IPS-11a (cell line): Measurements from ENCODE around the gene SLC35A3.
A peak's percentile ranks its signal among the peaks of the same experiment; 100 is the strongest.
"Not testable (repeated sequence)": the region's sequence is repeated elsewhere in the genome, so short reads cannot be mapped to it uniquely, and the experiment has no call there.

Experiments used
- H3K4me3 ChIP-seq: one replicate; pipeline ENCODE4 v1.5.1; 2013; ENCODE audit warnings: low read depth, low read length, control low read depth

Gene SLC35A3

DNA sequence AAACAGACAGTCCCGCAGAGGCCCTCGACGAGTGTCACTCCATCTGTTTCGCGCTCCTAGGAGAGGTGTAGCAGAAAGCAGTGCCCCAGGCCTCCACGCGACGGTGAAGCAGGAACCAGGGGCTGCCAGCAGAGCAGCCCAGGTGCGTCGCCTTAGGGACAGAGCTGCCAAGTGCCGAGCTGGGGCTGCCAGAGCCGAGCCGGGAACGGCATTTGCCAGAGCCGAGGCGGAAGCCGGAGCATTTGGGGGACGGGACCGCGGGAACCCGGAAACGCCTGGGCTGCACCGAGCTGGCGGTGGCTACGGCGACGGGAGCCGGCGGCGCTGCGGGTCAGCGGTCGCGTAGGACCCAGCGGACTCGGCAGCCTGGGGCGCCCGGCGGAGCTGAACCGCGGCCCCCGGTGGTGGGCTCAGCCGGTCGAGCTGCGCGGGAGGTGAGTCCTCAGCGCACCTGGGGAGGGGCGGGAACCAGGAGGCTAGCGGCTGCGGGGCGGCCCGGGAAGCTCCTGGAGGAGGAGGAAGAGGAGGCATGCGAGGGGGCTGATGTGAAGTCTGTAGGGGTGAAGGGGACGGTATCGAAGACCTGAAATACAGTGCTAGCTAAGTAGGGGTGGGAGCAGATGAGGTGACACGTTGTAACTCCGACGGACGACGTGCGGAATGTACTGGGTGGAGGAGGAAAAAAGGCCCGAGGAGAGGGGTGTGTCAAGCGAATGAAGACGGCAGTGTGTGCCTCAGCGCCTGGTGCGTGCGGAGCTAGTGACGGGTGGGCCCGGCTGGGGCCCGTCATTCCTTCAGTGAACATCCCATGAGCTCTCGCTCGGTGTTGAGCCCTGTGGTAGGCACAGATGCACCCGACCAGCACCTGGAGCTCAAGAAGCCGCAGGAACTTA is at the start of gene SLC35A3:
TSS of gene SLC35A3 (plus strand) at position 268 of the 893 bp plus-strand sequence. CDS start 23,559 bp downstream, outside the sequence.
- peak within 1 kb of the TSS; percentile 92 for H3K4me3 ChIP-seq

DNA sequence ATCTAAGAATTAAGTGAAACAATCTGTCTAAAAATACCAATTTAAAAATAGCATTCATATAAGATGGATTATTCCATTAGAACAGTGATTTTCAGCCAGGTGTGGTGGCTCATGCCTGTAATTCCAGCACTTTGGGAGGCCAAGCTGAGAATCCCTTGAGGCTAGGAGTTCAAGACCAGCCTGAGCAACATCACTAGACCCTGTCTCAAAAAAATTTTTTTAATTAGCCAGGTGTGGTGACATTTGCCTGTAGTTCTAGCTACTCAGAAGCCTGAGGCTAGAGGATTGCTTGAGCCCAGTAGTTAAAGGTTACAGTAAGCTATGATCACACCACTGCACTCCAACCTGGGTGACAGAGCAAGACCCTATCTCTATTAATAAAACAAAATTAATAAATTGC is 35.0 kb upstream of the SLC35A3 start:
- H3K4me3 ChIP-seq: no peak overlapping the region

DNA sequence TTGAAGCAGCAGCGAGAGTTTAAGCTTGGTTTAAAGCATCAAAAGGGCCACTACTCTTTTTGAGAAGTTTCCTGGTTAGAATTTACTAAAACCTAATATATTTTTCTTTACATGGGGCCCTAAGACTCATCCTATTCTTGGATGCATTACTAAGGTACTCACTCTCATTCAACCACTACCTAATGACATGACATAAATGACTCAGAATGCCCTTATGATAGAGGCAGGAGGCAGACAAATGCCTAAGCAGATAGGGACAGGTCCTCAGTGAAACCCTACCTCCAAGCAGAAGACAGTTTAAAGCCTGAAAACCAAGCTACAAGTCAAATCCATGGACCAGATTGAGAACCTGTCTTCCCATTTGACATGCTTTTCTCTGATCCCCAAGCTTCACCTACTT is 34.3 kb upstream of the SLC35A3 start:
- H3K4me3 ChIP-seq: no peak overlapping the region

DNA sequence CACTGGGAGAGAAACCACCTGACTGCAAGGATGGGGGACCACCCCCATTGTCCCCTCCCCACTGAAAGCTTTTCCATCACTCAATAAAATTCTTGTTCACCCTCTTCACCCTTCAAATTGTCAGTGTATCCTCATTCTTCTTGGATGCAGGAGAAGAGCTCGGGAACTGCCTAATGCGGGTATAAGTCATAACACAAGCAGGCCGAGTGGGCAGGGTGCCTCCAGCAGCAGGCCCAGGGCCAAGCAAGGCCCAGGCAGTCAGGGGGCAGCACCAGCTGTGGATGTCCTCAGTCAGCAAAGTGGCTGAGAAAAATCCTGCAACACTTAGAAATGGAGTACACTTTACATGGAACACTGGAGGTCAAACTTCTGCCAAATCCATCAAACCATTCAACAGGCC is 33.7 kb upstream of the SLC35A3 start:
- H3K4me3 ChIP-seq: no peak overlapping the region

DNA sequence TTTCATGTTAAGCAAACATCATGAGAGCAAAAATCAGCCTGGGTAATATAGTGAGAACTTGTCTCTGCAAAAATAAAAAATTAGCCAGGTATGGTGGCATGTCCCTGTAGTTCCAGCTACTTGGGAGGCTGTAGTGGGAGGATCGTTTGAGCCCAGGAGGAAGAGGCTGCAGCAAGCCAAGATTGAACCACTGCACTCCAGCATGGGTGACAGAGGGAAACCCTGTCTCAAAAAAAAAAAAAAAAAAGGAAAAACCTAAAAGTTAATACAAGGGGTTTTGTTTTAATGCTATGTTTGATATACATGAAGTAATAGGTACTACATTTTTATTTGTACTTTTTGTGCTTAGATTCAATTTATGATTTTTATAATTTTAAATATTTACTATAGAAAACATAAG is 27.1 kb upstream of the SLC35A3 start:
- no peak overlapping the region for H3K4me3 ChIP-seq

DNA sequence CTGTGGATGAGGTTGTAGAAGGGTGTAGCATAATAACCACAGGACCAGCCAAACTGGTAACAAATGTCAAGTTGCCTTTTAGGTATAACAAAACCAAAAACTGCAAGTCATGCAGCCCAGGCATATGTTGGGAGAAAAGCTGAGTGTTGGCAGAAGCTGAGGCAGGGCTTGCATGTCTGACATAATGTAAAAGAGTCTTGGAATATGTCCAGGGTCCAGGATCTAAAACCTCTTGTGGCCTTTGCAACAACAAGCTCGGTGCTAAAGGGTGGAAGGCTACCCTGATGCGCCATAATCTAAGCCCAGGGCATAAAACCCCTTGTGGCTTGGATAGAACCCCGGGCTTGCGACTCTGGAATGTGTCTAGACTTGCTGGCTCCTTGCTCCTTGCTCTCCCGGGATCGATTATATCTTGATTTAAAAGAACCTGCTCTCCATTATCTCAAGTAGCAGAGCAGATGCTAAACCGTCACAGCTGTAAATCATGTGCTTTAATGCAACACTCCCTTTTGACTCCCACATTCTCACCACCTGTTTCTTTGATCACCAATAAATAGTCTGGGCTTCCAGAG is 26.5 kb upstream of the SLC35A3 start:
- no peak overlapping the region for H3K4me3 ChIP-seq

DNA sequence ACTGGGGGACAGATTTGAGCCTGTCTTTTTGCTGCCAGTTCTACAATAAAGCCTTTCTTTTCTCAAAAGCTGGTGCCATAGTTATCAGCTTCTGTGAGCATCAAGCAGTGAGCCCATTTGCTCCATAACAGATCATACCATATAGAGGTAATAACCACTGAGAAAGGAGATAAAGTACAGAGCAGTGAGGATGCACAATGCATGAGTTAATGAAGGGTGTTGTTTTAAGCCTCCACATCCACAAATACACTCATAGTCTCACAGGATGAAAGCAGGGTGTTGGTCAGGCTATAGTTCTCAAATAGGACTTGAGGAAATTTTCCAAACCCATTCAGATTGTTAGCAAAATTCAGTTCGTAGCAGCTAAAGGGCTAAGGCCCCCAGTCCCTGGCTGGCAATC is 25.6 kb upstream of the SLC35A3 start:
- no peak overlapping the region for H3K4me3 ChIP-seq

DNA sequence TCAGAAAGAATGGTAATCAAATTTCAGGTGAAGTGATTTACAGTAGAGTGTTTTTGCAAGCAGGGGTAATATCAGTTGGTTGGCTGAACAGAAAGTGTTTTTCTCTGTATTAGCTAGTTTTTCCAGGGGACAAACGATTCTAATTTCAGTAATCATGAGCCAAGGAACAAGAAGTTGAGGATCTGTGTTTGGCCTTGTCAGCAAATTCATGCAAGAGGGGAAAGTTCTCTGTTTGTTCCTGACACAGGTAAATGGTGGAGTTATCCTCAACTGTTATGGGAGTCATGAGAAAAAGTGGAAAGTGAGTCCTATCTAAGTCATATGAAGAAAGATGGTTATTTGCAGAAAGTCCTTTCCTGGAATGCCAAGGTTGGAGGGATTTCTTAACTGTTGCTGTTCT is 24.6 kb upstream of the SLC35A3 start:
- H3K4me3 ChIP-seq: no peak overlapping the region

DNA sequence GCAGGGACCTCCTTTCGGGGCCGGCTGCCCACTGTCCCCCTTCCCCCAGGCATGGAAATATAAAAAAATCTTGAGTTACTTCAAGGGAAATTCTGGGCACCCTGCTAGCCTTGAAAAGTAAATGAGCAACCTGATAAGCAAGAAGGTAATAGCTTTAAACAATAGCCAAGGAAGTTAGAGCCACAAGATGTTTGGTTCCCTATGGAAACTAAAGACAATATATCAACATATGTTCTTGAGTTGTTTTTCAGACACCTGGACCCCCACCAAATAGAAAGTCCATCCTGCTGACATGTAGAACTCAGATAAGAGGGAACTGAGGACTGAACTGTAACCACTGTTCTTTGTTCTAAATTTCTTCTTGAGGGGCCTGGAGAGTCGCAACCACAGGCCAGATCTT is 19.3 kb upstream of the SLC35A3 start:
- H3K4me3 ChIP-seq: no peak overlapping the region

DNA sequence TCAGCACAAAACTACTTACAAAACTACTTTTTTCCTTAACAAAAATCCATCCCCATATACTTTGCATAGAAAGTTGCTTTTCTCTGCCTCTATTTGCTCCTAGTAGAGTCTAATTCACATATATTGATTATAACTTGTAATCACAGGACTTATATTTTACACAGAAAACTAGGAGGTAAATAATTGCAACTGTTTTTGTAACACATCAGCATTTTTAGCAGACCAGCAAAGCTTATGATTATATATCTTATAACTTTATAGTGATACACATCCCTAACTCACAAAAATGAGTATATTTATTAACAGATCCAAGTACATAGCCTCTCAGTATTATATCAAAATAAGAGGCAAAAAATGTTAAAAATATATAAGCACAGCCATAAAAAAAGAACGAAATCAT is 17.3 kb upstream of the SLC35A3 start:
- no peak overlapping the region for H3K4me3 ChIP-seq

DNA sequence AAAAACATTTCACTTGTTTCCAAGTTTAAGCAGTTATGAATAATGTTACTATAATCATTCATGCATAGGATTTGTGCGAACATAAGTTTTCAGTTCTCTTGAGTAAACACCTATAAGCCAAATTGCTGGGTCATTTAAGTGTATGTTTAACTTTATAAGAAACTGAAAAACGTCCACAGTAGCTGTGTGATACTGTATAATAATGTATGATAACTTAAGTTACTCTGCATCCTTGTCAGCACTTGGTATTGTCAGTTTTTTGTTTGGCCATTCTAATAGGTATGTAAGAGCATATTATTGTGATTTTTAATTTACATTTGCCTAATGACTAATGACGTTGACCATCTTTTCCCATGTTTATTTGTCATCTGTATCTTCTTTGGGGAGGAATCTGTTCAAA is 14.4 kb upstream of the SLC35A3 start:
- H3K4me3 ChIP-seq: no peak overlapping the region

DNA sequence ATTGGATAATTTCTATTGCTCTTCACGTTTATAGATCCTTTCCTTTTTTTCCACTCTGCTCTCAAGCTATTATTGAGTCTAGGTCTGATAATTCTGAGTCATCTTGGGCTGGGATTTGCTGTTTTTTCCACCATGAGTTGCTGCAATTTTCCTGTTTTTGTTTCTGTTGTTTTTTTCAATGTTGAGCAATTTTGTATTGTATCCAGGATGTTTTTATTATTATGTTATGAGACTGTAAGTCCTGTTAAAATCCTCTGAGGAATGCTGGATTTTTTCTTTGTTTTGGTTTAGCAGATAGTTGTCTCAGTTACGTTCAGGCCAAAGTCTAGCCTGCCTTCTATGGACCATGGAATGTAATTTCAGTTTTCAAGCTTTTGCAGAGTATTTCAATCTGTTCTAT is 13.0 kb upstream of the SLC35A3 start:
- H3K4me3 ChIP-seq: no peak overlapping the region

DNA sequence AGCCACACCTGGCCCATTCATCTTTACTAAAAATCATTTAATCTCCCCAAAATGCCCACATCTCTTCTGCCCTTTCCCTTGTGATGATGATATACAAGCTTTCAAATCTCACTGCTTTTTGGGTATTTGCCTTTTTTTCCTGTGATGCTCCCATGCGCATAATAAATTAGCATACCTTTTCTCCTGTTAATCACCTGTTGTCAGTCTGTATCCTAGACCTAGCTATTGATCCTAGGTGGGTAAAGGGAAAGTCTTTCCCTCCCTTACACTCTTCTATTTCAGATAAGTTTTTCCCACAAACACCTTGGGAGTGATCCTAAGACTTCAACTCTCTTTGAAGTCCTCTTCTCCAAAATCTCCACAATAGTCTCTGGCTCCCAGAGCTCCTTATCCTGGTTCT is 12.0 kb upstream of the SLC35A3 start:
- H3K4me3 ChIP-seq: no peak overlapping the region

DNA sequence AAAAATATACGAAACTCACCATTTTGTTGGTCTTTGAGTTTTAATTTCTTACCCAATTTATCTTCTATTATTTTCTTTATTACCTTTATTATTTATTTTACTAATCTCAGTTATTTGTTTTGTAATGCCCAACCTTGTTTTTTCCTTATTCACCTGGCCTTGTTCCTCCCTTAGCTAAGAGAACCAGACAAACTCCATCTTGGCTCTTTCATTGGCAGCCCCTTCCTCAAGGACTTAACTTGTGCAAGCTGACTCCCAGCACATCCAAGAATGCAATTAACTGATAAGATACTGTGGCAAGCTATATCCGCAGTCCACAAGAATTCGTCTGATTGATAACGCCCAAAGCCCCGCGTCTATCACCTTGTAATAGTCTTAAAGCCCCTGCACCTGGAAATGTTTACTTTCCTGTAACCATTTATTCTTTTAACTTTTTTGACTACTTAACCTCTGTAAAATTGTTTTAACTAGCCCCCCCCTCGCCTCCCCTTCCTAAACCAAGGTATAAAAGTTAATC is 10.5 kb upstream of the SLC35A3 start:
- not testable (repeated sequence) for H3K4me3 ChIP-seq

DNA sequence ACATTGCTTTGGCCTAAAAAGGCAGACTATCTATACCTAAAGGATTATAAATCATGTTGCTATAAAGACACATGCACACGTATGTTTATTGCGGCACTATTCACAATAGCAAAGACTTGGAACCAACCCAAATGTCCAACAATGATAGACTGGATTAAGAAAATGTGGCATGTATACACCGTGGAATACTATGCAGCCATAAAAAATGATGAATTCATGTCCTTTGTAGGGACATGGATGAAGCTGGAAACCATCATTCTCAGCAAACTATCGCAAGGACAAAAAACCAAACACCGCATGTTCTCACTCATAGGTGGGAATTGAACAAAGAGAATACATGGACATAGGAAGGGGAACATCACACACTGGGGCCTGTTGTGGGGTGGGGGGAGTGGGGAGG is 9.5 kb upstream of the SLC35A3 start:
- not testable (repeated sequence) for H3K4me3 ChIP-seq

DNA sequence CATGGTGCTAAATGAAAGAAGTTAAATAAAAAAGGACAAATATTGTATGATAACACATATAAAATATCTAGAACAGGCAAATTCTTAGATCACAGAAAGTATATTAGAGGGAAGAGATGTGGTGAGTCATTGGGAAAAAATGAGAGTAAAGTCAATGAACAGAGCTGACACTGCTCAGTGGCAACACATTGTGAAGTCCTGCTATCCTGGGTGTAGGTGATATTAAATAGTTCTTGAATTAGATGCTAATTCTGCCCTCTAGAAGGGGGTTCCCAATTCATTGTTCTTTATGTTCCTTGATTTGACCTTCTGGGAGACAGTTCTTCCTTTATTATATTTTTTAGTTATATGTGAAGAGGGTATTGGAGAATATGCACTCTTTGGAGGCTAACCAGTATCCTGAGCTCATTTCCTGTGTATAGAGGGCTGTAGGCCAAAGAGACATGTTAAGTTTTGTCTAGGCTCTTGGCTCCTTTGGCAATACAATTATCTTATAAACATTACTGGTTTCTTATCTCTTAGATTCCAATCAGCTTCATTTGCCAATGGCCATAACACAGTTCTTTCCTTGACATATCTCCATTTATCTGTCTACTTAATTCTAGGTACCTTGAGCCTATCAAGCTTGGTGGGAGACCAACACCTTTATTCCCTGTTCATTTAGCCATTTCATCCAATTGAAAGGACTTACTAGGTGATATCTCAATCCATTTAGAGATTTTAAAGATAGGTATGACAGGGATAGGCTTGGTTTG is 6.6 kb upstream of the SLC35A3 start:
- no peak overlapping the region for H3K4me3 ChIP-seq

DNA sequence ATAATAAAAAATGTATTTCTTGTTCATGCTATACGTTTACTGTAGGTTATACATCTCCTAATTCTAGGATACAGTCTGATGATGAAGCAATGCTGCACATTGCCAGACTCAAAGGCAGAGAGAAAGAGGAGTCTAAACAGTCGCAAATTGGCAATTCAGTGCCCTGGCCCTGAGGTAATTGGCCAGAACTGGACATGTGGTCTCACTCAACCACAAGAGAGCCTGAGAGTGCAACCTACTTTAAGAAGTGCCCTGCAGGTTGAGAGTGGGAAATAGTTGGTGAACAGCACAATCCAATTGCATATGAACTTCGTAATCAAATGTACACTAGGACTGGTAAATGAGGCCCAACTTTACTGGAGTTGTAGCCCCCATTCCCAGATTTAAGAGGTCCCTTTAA is 5.0 kb upstream of the SLC35A3 start:
- H3K4me3 ChIP-seq: no peak overlapping the region

DNA sequence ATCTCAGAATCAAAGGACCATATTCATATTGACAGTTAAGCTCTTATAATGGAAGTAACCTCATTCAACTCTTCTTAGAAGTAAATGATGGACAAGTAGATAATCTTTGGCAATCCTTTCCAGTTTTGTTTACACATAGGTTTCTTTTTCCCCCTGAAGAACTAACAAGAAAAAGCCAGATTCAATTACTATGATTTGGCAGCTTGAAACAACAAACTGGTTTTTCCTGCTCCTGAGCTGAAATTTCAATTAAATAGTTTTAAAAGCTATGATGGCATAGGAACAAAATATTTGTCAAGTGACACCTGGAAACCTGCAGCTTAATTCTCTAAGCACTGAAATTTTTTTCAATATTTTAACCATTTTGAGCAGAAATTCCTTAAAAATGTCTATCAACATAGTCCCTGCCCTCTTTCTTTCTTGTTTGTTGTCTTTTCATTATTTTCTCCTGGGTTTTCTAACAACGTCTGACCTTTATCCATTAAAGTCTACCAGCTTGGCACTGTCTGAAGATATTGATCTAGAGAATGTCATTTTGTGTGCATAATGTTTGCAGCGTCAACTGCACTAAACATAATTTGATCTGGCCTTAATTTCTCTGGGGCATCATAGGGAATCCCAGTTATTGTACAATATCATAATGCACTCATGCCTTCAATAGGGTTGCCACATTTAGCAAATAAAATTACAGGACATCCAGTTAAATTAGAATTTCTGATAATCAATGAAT is 4.0 kb upstream of the SLC35A3 start:
- no peak overlapping the region for H3K4me3 ChIP-seq

DNA sequence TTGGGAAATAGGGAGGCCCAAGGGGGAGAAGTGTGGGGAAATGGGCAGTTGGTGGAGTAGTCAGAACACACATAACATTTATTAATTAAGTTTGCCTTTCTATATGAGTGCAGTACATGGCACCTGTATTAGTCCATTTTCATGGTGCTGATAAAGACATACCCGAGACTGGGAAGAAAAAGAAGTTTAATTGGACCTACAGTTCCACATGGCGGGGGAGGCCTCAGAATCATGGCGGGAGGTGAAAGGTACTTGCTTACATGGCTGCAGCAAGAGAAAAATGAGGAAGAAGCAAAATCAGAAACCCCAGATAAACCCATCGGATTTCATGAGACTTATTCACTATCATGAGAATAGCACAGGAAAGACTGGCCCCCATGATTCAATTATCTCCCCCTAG is 1.6 kb upstream of the SLC35A3 start:
- H3K4me3 ChIP-seq: no peak overlapping the region

DNA sequence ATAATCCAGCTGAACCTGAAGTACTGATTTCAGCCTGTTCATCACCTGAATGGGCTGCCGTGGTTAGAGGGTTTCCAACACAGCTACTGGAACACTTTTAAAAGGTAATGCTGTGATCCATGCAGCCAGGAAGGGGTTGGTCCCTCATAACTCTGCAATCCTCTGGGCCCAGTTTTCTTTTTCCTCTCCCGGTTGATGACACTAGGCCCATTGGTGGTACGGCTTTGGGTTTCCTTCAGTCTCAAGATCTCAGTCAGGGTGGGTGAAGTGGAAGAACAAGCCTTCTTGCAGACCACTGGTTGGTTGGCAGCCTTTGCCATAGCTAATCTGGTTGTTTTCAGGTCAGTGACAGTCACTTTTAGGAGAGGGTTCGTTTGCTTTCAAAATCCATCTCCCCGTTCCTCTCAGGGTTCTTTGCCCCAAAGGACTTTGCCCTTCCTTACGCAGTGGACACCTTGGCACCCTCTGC is 502 bp upstream of the SLC35A3 start:
- peak overlapping the region; percentile 92 for H3K4me3 ChIP-seq

DNA sequence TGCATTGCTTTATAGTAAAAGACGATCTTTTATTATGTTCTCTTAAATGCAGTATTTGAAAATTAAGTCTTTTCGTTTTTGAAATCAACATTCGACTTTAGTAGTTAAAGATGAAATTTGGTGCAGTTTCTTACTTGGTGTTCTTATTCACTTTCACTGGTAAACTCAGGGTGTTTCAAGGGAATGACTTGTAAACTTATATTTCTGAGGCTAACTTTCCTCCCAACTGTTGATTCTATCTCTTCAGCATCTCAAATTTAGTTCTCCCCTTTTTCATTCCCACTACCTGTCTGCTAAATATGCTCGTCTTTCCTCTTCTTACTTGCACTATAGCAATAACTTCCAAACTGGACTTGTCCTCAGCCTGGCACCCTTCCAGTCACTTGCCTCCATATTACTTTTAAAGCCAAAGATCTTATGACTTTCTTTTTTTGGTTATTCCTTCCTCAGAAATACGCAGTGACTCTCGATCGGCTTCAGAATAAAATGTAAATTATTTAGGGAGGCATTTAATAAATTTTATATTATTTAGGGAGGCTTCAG is 988 bp downstream of the SLC35A3 start:
- peak overlapping the region; percentile 92 for H3K4me3 ChIP-seq
